ENCODE data around the gene CSRP3.

The CSRP3 gene

GRCh38 chr11:19187833-19188258 is 13.9 kb downstream of the CSRP3 start (continued):
- TF ChIP-seq INSM2 (tag by site-specific recombination; IDR thresholded peaks at IDR 0.05) (no peak), ZNF404 (tag by site-specific recombination; IDR thresholded peaks at IDR 0.05) (no peak), ZSCAN30 (tag by site-specific recombination; IDR thresholded peaks at IDR 0.05) (no peak), SALL2 (tag by site-specific recombination; IDR thresholded peaks at IDR 0.05; ENCODE audit: borderline replicate concordance) (no peak), FEZF1 (tag by site-specific recombination; IDR thresholded peaks at IDR 0.05) (no peak), ZNF132 (tag by site-specific recombination; IDR thresholded peaks at IDR 0.05; ENCODE audit: borderline replicate concordance) (no peak), KLF8 (tag by site-specific recombination; IDR thresholded peaks at IDR 0.05) (no peak), GFI1B (tag by site-specific recombination; IDR thresholded peaks at IDR 0.05) (no peak), ZXDB (tag by site-specific recombination; IDR thresholded peaks at IDR 0.05) (no peak)

- Histone ChIP-seq H3K4me1 (ENCODE audit: control insufficient read depth, insufficient read depth, low read length) (no peaks in the 10 kb centered on the region), H3K9me3 (ENCODE audit: control insufficient read depth, insufficient read depth, low read depth, low read length) (no peaks in the 10 kb centered on the region), H3K27ac (ENCODE audit: extremely low read depth, low read depth, low read length) (no peak overlapping the region), H3K4me3 (ENCODE audit: low read depth, low read length) (no peak overlapping the region), H3K36me3 (ENCODE audit: control insufficient read depth in 2 of 2, insufficient read depth in 1 of 2, low read length in 2 of 2) (no peaks in the 10 kb centered on the region)
- ChIA-PET POLR2A (interaction anchor here (1.2 kb wide), 1 partner anchor 11 kb away, joined by 3 read pairs; no protein-coding TSS in a partner anchor), CTCF (no interaction called here)
- TF ChIP-seq ZBTB11 (tag by site-specific recombination; conservative IDR thresholded peaks at IDR 0.05; ENCODE audit: low read depth) (no peak), ZNF341 (tag by site-specific recombination; IDR thresholded peaks at IDR 0.05; ENCODE audit: low read depth) (no peak), PRDM4 (tag by site-specific recombination; IDR thresholded peaks at IDR 0.05) (no peak)
These were observed 14.5 kb downstream of the CSRP3 start for GRCh38 chr11:19187114-19187832.

GRCh38 chr11:19185516-19186052 is 16.2 kb downstream of the CSRP3 start:
- no peak overlapping the region for H3K4me3 ChIP-seq (ENCODE audit: low read depth, low read length)
- no peak overlapping the region for H3K27ac ChIP-seq (ENCODE audit: extremely low read depth, low read depth, low read length)
- H3K36me3 ChIP-seq (ENCODE audit: control insufficient read depth in 2 of 2, insufficient read depth in 1 of 2, low read length in 2 of 2): no peaks in the 10 kb centered on the region
- ChIA-PET POLR2A (no interaction called here), CTCF (no interaction called here)
- H3K9me3 ChIP-seq (ENCODE audit: control insufficient read depth, insufficient read depth, low read depth, low read length): no peaks in the 10 kb centered on the region
- TF ChIP-seq SCRT2 (tag by site-specific recombination; IDR thresholded peaks at IDR 0.05) (peak; percentile 61), ZNF37A (tag by site-specific recombination; IDR thresholded peaks at IDR 0.05) (no peak), ZNF302 (tag by site-specific recombination; IDR thresholded peaks at IDR 0.05; ENCODE audit: low read depth) (no peak), ZNF473 (tag by site-specific recombination; IDR thresholded peaks at IDR 0.05) (no peak), ZBTB20 (tag by site-specific recombination; IDR thresholded peaks at IDR 0.05) (no peak), ZNF707 (tag by site-specific recombination; IDR thresholded peaks at IDR 0.05) (no peak), ELK4 (IDR thresholded peaks at IDR 0.05; ENCODE audit: borderline replicate concordance, low read depth, low read length) (no peak), ZNF701 (tag by site-specific recombination; IDR thresholded peaks at IDR 0.05) (no peak)
- no peaks in the 10 kb centered on the region for H3K4me1 ChIP-seq (ENCODE audit: control insufficient read depth, insufficient read depth, low read length)

Data from HEK293 (cell line).